ENCODE results near the gene SLC26A1. TPM values are rescaled to one million over a fixed set of nuclear protein-coding genes. Genes with fewer than 3 reads are reported as not detected.

SLC26A1 gene
- total RNA-seq, 1 experiment from 2014 or later = 1.8 TPM

DNA sequence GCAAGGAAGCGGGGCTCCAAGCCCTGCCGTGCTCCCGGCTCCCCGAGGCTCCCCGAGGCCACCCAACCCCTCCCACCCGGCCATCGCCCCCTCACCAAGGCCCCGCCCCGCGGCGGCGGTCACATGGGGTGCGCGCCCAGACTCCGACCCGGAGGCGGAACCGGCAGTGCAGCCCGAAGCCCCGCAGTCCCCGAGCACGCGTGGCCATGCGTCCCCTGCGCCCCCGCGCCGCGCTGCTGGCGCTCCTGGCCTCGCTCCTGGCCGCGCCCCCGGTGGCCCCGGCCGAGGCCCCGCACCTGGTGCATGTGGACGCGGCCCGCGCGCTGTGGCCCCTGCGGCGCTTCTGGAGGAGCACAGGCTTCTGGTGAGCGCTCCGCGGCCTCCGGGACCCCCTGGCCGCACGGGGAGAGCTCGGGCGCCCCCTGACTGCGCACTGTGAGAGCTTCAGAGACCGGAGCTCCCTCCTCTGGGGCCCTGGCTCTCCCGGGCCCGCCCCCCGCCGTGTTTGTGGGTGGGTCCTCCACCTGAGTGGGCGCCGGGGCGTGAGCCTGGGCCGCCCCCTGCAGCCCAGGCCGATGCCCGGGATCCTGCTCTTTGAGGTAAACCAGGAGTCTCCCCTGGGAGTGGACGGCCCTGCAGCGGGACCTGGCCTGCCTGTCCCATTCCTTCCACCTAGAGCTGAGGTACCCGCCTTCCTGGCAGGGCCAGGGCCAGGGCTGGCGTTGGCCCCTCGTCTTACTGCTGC, 6.2 kb downstream of the SLC26A1 start, which contains the start of gene IDUA:
Gene IDUA (plus strand): TSS at position 166 of the 745 bp plus-strand sequence. CDS start 41 bp downstream, at position 207.
- DNase-seq (ENCODE audit: low read depth, low spot score) (no peak), ATAC-seq (peak; percentile 83)
- BruUV-seq (replicated peaks) = no TSS peak
- peak within 1 kb of the TSS; percentile 72 for H3K27ac ChIP-seq (ENCODE audit: low read length)
- intact Hi-C loops (cut with micrococcal nuclease; ENCODE audit: unreplicated experiment) (no loop called here), in situ Hi-C loops (cut with HindIII; ENCODE audit: low pct_unique_long_range_greater_than_20kb, low sequenced_read_pairs) (no loop called here)
- H3K4me3 ChIP-seq (ENCODE audit: low read depth in 2 of 2, low read length in 2 of 2) = peak within 1 kb of the TSS; percentile 61 to 67
- CTCF ChIA-PET = interaction anchor here (0.6 to 0.7 kb wide), 2 partner anchors 51 to 217 kb away, joined by 3 read pairs; no protein-coding TSS in a partner anchor
- no peaks in the 10 kb centered on the region for H3K27me3 ChIP-seq (ENCODE audit: control insufficient read depth, insufficient read depth, low read length)
- POLR2A ChIA-PET = interaction anchor here (0.5 to 1.2 kb wide), 2 partner anchors 24 to 57 kb away, joined by 5 to 10 read pairs; partner anchors contain the start of gene FGFRL1
- TF ChIP-seq POLR2AphosphoS5 (IDR thresholded peaks at IDR 0.05; ENCODE audit: low read depth, low read length) (no peak), TCF7L2 (IDR thresholded peaks at IDR 0.05; ENCODE audit: low read depth, low read length) (no peak), SIN3A (IDR thresholded peaks at IDR 0.05; ENCODE audit: borderline replicate concordance, insufficient read depth, low read depth, low read length) (no peak)
- TF ChIP-seq, protein P1, sequence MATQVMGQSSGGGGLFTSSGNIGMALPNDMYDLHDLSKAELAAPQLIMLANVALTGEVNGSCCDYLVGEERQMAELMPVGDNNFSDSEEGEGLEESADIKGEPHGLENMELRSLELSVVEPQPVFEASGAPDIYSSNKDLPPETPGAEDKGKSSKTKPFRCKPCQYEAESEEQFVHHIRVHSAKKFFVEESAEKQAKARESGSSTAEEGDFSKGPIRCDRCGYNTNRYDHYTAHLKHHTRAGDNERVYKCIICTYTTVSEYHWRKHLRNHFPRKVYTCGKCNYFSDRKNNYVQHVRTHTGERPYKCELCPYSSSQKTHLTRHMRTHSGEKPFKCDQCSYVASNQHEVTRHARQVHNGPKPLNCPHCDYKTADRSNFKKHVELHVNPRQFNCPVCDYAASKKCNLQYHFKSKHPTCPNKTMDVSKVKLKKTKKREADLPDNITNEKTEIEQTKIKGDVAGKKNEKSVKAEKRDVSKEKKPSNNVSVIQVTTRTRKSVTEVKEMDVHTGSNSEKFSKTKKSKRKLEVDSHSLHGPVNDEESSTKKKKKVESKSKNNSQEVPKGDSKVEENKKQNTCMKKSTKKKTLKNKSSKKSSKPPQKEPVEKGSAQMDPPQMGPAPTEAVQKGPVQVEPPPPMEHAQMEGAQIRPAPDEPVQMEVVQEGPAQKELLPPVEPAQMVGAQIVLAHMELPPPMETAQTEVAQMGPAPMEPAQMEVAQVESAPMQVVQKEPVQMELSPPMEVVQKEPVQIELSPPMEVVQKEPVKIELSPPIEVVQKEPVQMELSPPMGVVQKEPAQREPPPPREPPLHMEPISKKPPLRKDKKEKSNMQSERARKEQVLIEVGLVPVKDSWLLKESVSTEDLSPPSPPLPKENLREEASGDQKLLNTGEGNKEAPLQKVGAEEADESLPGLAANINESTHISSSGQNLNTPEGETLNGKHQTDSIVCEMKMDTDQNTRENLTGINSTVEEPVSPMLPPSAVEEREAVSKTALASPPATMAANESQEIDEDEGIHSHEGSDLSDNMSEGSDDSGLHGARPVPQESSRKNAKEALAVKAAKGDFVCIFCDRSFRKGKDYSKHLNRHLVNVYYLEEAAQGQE (IDR thresholded peaks at IDR 0.05; ENCODE audit: insufficient read depth in 1 of 2, low read depth in 2 of 2, low read length in 1 of 2) = no peak
- TF ChIP-seq, protein P2, sequence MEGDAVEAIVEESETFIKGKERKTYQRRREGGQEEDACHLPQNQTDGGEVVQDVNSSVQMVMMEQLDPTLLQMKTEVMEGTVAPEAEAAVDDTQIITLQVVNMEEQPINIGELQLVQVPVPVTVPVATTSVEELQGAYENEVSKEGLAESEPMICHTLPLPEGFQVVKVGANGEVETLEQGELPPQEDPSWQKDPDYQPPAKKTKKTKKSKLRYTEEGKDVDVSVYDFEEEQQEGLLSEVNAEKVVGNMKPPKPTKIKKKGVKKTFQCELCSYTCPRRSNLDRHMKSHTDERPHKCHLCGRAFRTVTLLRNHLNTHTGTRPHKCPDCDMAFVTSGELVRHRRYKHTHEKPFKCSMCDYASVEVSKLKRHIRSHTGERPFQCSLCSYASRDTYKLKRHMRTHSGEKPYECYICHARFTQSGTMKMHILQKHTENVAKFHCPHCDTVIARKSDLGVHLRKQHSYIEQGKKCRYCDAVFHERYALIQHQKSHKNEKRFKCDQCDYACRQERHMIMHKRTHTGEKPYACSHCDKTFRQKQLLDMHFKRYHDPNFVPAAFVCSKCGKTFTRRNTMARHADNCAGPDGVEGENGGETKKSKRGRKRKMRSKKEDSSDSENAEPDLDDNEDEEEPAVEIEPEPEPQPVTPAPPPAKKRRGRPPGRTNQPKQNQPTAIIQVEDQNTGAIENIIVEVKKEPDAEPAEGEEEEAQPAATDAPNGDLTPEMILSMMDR (IDR thresholded peaks at IDR 0.05) = peak; percentile 82
- no peaks in the 10 kb centered on the region for H3K9me3 ChIP-seq (ENCODE audit: control insufficient read depth, insufficient read depth, low read depth, low read length)
- H3K4me1 ChIP-seq (ENCODE audit: control insufficient read depth, insufficient read depth, low read length) = peaks cover 5% of the 10 kb centered on the region
- no peaks in the 10 kb centered on the region for H3K36me3 ChIP-seq (ENCODE audit: control insufficient read depth, insufficient read depth, low read length)

DNA sequence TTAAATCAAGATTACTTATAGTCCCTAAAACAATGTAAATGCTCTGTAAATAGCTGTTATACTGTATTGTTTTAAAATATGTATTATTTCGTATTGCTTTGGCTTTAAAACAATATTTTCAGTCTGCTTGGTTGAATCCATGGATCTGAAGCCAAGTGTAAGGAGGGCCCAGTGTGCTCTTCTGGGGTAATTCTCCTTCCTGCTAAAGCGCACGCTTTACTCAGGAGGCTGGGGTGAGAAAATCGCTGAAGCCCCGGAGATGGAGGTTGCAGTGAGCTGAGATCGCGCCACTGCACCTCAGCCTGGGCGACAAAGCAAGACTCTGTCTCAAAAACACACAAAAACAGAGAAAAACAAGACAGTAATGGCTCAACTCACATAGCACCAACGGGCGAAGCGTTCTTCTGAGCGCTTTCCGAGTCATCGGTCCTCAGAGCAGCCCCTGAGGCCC, 6.8 kb downstream of the SLC26A1 start:
- Histone ChIP-seq H3K27me3 (ENCODE audit: control insufficient read depth, insufficient read depth, low read length) (no peaks in the 10 kb centered on the region), H3K9me3 (ENCODE audit: control insufficient read depth, insufficient read depth, low read depth, low read length) (no peaks in the 10 kb centered on the region), H3K27ac (ENCODE audit: low read length) (peak overlapping the region; percentile 72), H3K36me3 (ENCODE audit: control insufficient read depth, insufficient read depth, low read length) (no peaks in the 10 kb centered on the region), H3K4me3 (ENCODE audit: low read depth in 2 of 2, low read length in 2 of 2) (peak overlapping the region; percentile 61 to 67), H3K4me1 (ENCODE audit: control insufficient read depth, insufficient read depth, low read length) (peaks cover 5% of the 10 kb centered on the region)
- TF ChIP-seq, protein P1 (IDR thresholded peaks at IDR 0.05; ENCODE audit: insufficient read depth in 1 of 2, low read depth in 2 of 2, low read length in 1 of 2) = no peak
- no peak for TF ChIP-seq POLR2AphosphoS5 (IDR thresholded peaks at IDR 0.05; ENCODE audit: low read depth, low read length)
- TF ChIP-seq, protein P2 (IDR thresholded peaks at IDR 0.05) = no peak
- no peak for TF ChIP-seq SIN3A (IDR thresholded peaks at IDR 0.05; ENCODE audit: borderline replicate concordance, insufficient read depth, low read depth, low read length)
- no peak for TF ChIP-seq TCF7L2 (IDR thresholded peaks at IDR 0.05; ENCODE audit: low read depth, low read length)
- no peak for ATAC-seq
- in situ Hi-C loops (cut with HindIII; ENCODE audit: low pct_unique_long_range_greater_than_20kb, low sequenced_read_pairs) = no loop called here
- ChIA-PET POLR2A (no interaction called here), CTCF (interaction anchor here (0.6 kb wide), 1 partner anchor 216 kb away, joined by 3 read pairs; no protein-coding TSS in a partner anchor)
- no TSS peak for BruUV-seq (replicated peaks)
- intact Hi-C loops (cut with micrococcal nuclease; ENCODE audit: unreplicated experiment) = no loop called here
- DNase-seq (ENCODE audit: low read depth, low spot score) = no peak

Data from Panc1 (cell line).